Amniotic stem cell (primary cell): ENCODE measurements around the gene BST2.

ENCODE experiments used
- DNase-seq: peaks from one replicate; lab custom pipeline; 2025; lab: John Stamatoyannopoulos, UW

BST2 gene

GRCh38 chr19:17405250-17406045, at the start of gene BST2:
Gene BST2, minus strand, starts transcription at chr19:17405630. Its CDS starts 55 bp downstream, at chr19:17405575.
- DNase-seq: no peak

- DNase-seq: no peak
These were observed 49.2 kb upstream of the BST2 start for GRCh38 chr19:17454576-17455071.

- no peak for DNase-seq
These were observed 46.4 kb upstream of the BST2 start for GRCh38 chr19:17451820-17452219.

GRCh38 chr19:17450264-17451075, 45.0 kb upstream of the BST2 start:
- DNase-seq: no peak

GRCh38 chr19:17448131-17448967, 42.9 kb upstream of the BST2 start, which contains the start of gene TMEM221:
Gene TMEM221, minus strand, starts transcription at chr19:17448668. Its CDS starts 206 bp downstream, at chr19:17448462.
- DNase-seq: no peak

GRCh38 chr19:17447704-17448130, 42.3 kb upstream of the BST2 start:
- DNase-seq: no peak

- no peak for DNase-seq
These were observed 40.2 kb upstream of the BST2 start for GRCh38 chr19:17445526-17446165.

- DNase-seq: no peak
These were observed 36.0 kb upstream of the BST2 start for GRCh38 chr19:17441241-17442021.

GRCh38 chr19:17436874-17437267, 31.4 kb upstream of the BST2 start:
- DNase-seq: no peak

GRCh38 chr19:17436094-17436873, 30.9 kb upstream of the BST2 start:
- DNase-seq: no peak

- DNase-seq: no peak
These were observed 29.8 kb upstream of the BST2 start for GRCh38 chr19:17435218-17435617.

GRCh38 chr19:17431417-17431816, 26.0 kb upstream of the BST2 start:
- DNase-seq: no peak

- no peak for DNase-seq
These were observed 24.2 kb upstream of the BST2 start for GRCh38 chr19:17429641-17430113.

- DNase-seq: no peak
These were observed 19.4 kb upstream of the BST2 start for GRCh38 chr19:17424743-17425365.

GRCh38 chr19:17423429-17424208, 18.2 kb upstream of the BST2 start:
- DNase-seq: no peak

GRCh38 chr19:17421942-17422341, 16.5 kb upstream of the BST2 start:
- DNase-seq: no peak

- DNase-seq: no peak
These were observed 15.1 kb upstream of the BST2 start for GRCh38 chr19:17420475-17420924.
